Measurements from ENCODE around the gene NHEJ1. TPM values are rescaled to one million over a fixed set of nuclear protein-coding genes. Genes with fewer than 3 reads are reported as not detected.
A peak's percentile ranks its signal among the peaks of the same experiment; 100 is the strongest.

The NHEJ1 gene
- total and polyA plus RNA-seq, 2 donors (not counting 3 experiments of a cell fraction or from before 2014, with no cell fraction given): 12.8 to 12.9 TPM

DNA sequence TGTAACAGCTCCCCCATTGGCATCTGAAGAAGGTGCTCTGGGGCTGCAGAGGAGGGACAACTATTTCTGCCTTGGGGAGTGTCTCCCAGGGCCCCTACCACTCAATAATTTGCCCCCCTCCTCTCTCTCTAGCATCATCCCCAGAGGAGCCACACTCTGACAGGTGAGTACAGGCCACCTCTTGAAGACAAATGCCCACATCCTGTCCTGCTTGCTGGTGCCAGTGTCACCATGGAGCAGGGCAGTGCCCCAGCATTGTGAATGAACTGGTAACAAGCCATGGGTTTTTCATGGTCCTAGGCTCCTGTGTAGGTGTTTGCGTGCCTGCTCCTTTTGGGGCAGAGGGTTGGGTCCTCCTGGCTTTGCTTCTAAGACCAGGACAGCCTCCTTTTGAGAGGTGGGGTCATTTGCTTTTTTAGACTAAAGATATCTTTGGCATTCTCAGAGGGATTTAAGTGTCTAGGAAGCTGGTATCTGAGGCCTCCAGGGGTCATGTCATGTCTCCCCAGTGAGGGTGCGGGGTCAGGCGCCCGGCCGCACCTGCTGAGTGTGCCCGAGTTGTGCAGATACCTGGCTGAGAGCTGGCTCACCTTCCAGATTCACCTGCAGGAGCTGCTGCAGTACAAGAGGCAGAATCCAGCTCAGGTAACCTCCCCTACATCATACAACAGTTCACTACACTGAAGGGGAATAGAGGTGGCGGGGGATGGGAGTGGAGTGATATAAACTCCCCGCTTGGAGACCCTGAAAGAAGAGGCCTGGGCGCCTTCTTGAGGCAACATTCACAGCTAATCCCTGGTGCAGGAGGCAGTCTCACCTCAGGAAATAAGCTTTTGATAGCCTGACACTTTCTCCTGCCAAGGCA, 19.2 kb upstream of the NHEJ1 start:
- H3K9me3 ChIP-seq (replicated peaks; ENCODE audit: control insufficient read depth, insufficient read depth, low read length): no peaks in the 10 kb centered on the region
- dilution Hi-C loops (cut with MboI; ENCODE audit: extremely low pct_ligation_motif_present, low sequenced_read_pairs): no loop called here
- peak overlapping the region; percentile 66 for H3K4me2 ChIP-seq (ENCODE audit: insufficient read depth, low read length)
- H4K20me1 ChIP-seq (replicated peaks; ENCODE audit: control insufficient read depth, extremely low read depth, insufficient read depth, low read length): no peaks in the 10 kb centered on the region
- H3K9me1 ChIP-seq (replicated peaks; ENCODE audit: control insufficient read depth, extremely low read depth, insufficient read depth, low read length): no peaks in the 10 kb centered on the region
- FAIRE-seq: no peak
- POLR2A ChIA-PET: no interaction called here
- no peak overlapping the region for H3K9ac ChIP-seq (replicated peaks; ENCODE audit: extremely low read depth, insufficient read depth, low read length)
- H3K79me2 ChIP-seq (ENCODE audit: control insufficient read depth, insufficient read depth, low read length): peaks cover 22% of the 10 kb centered on the region
- peaks cover 18% of the 10 kb centered on the region for H3K4me1 ChIP-seq (ENCODE audit: control insufficient read depth, extremely low read depth, insufficient read depth, low read length)
- no peaks in the 10 kb centered on the region for H3K27me3 ChIP-seq (ENCODE audit: control insufficient read depth in 2 of 2, insufficient read depth in 2 of 2, low read length in 2 of 2)
- no TSS peak for BruUV-seq (replicated peaks)
- peaks cover 15 to 40% of the 10 kb centered on the region in 2 experiments for H3K36me3 ChIP-seq (ENCODE audit: control insufficient read depth in 2 of 2, extremely low read depth in 1 of 2, insufficient read depth in 2 of 2, low read length in 2 of 2)
- DNase-seq (ENCODE audit: low read depth, low spot score): no peak
- CTCF ChIA-PET: interaction anchor here (1.4 to 2.2 kb wide), 3 partner anchors 9 to 150 kb away, joined by 3 to 10 read pairs (median 5); no protein-coding TSS in a partner anchor
- TF ChIP-seq POLR2AphosphoS5 (IDR thresholded peaks at IDR 0.05; ENCODE audit: insufficient read depth, low read depth, low read length) (no peak), JUN (IDR thresholded peaks at IDR 0.05; ENCODE audit: borderline replicate concordance, insufficient read depth, insufficient read length, low read depth) (no peak), MYC (IDR thresholded peaks at IDR 0.05; ENCODE audit: low read depth, low read length) (no peak), GATA2 (IDR thresholded peaks at IDR 0.05; ENCODE audit: insufficient read depth, insufficient read length, low read depth, low read length) (no peak), FOS (IDR thresholded peaks at IDR 0.05; ENCODE audit: borderline replicate concordance, insufficient read depth, low read length) (no peak), POLR2A (IDR thresholded peaks at IDR 0.05; ENCODE audit: low read depth, low read length) (no peak), EZH2 (IDR thresholded peaks at IDR 0.05; ENCODE audit: borderline replicate concordance, low read depth, low read length, severe bottlenecking) (no peak)
- TF ChIP-seq, protein P1, sequence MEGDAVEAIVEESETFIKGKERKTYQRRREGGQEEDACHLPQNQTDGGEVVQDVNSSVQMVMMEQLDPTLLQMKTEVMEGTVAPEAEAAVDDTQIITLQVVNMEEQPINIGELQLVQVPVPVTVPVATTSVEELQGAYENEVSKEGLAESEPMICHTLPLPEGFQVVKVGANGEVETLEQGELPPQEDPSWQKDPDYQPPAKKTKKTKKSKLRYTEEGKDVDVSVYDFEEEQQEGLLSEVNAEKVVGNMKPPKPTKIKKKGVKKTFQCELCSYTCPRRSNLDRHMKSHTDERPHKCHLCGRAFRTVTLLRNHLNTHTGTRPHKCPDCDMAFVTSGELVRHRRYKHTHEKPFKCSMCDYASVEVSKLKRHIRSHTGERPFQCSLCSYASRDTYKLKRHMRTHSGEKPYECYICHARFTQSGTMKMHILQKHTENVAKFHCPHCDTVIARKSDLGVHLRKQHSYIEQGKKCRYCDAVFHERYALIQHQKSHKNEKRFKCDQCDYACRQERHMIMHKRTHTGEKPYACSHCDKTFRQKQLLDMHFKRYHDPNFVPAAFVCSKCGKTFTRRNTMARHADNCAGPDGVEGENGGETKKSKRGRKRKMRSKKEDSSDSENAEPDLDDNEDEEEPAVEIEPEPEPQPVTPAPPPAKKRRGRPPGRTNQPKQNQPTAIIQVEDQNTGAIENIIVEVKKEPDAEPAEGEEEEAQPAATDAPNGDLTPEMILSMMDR (IDR thresholded peaks at IDR 0.05; ENCODE audit: extremely low read depth in 1 of 2, insufficient read depth in 1 of 2, low read depth in 1 of 2, low read length in 2 of 2): no peak
- TF ChIP-seq, protein P2, sequence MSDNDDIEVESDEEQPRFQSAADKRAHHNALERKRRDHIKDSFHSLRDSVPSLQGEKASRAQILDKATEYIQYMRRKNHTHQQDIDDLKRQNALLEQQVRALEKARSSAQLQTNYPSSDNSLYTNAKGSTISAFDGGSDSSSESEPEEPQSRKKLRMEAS (IDR thresholded peaks at IDR 0.05; ENCODE audit: insufficient read depth, insufficient read length): no peak
- no peak overlapping the region for H3K4me3 ChIP-seq (replicated peaks in 1 of 3; ENCODE audit: insufficient read depth in 1 of 3, low read depth in 1 of 3, low read length in 3 of 3)
- H3K27ac ChIP-seq (ENCODE audit: insufficient read depth, low read depth, low read length): no peak overlapping the region
- H2AFZ ChIP-seq (ENCODE audit: low read depth, low read length): no peak overlapping the region
- intact Hi-C loops (cut with micrococcal nuclease): loop anchor here (5.0 kb wide), 1 partner anchor 613 kb away; the partner anchor contains the start of genes CNOT9 and USP37
